CD1c-positive myeloid dendritic cell (primary cell): ENCODE results near the gene PLCD3.

ENCODE experiments used
- DNase-seq: peaks from one replicate; pipeline ENCODE4 v3.0.0-alpha.2; 2016; ENCODE audit errors: extremely low spot score

The PLCD3 gene

GRCh38 chr17:45103269-45103795 lies 29.0 kb downstream of the PLCD3 start:
- DNase-seq, result no peak

GRCh38 chr17:45102856-45103255 lies 29.5 kb downstream of the PLCD3 start:
- no peak for DNase-seq

- DNase-seq, result no peak
Observed at GRCh38 chr17:45101883-45102811, 30.2 kb downstream of the PLCD3 start.

GRCh38 chr17:45101546-45101882 lies 30.8 kb downstream of the PLCD3 start:
- no peak for DNase-seq

- DNase-seq, result peak; percentile 68
Observed at GRCh38 chr17:45098869-45099616, 33.3 kb downstream of the PLCD3 start.

- DNase-seq, result no peak
Observed at GRCh38 chr17:45098081-45098868, 34.0 kb downstream of the PLCD3 start.

- no peak for DNase-seq
Observed at GRCh38 chr17:45096926-45097325, 35.4 kb downstream of the PLCD3 start.

GRCh38 chr17:45096141-45096540 lies 36.2 kb downstream of the PLCD3 start:
- DNase-seq, result peak; percentile 4

- no peak for DNase-seq
Observed at GRCh38 chr17:45093444-45094110, 38.7 kb downstream of the PLCD3 start.

- no peak for DNase-seq
Observed at GRCh38 chr17:45092911-45093430, 39.3 kb downstream of the PLCD3 start.

- no peak for DNase-seq
Observed at GRCh38 chr17:45091778-45092425, 40.4 kb downstream of the PLCD3 start.

GRCh38 chr17:45090711-45091110 lies 41.6 kb downstream of the PLCD3 start:
- no peak for DNase-seq

GRCh38 chr17:45088741-45089140 lies 43.6 kb downstream of the PLCD3 start:
- no peak for DNase-seq

GRCh38 chr17:45087978-45088377 lies 44.3 kb downstream of the PLCD3 start:
- DNase-seq, result no peak

- no peak for DNase-seq
Observed at GRCh38 chr17:45087504-45087975, 44.8 kb downstream of the PLCD3 start.

- DNase-seq, result no peak
Observed at GRCh38 chr17:45086865-45087503, 45.3 kb downstream of the PLCD3 start.

- DNase-seq, result no peak
Observed at GRCh38 chr17:45086391-45086790, 45.9 kb downstream of the PLCD3 start.

GRCh38 chr17:45081047-45081703 lies 51.1 kb downstream of the PLCD3 start:
- no peak for DNase-seq

GRCh38 chr17:45077643-45078042 lies 54.7 kb downstream of the PLCD3 start:
- peak; percentile 74 for DNase-seq
